Omental fat pad (tissue), 4 donors: ENCODE results near the gene ZNF747. TPM values are rescaled to one million over a fixed set of nuclear protein-coding genes. Genes with fewer than 3 reads are reported as not detected.
A peak's percentile ranks its signal among the peaks of the same experiment; 100 is the strongest.
"Not testable (repeated sequence)": the region's sequence is repeated elsewhere in the genome, so short reads cannot be mapped to it uniquely, and the experiment has no call there.

Source experiments
- ATAC-seq: fragments of 150-250 bp; one replicate; pipeline ENCODE4 v1.9.1; 2016; ENCODE audit warnings: mild to moderate bottlenecking, moderate library complexity; ENCODE audit not compliant: low FRiP score
- DNase-seq: peaks from one replicate; pipeline ENCODE4 v3.0.0-alpha.2; 2019; ENCODE audit warnings: low spot score
- total RNA-seq, 4 donors: library from RNA; depleted of rRNA; stranded (reverse); fragments of >200 nt; gene quantifications; one replicate each; pipeline ENCODE4 v1.1.0, GENCODE V29; 2016
- TF ChIP-seq, protein P1 (sequence below), 3 donors: fragments of 450-650 bp; IDR thresholded peaks; one replicate each; pipeline ENCODE4 v1.5.1; 2016 to 2017; ENCODE audit warnings: antibody characterized with exemption in 3 of 3, mild to moderate bottlenecking in 3 of 3, moderate library complexity in 2 of 3

Gene ZNF747
- total RNA-seq, 4 donors from 2014 or later, result 7.7 to 12.1 (median 10.4) TPM

DNA sequence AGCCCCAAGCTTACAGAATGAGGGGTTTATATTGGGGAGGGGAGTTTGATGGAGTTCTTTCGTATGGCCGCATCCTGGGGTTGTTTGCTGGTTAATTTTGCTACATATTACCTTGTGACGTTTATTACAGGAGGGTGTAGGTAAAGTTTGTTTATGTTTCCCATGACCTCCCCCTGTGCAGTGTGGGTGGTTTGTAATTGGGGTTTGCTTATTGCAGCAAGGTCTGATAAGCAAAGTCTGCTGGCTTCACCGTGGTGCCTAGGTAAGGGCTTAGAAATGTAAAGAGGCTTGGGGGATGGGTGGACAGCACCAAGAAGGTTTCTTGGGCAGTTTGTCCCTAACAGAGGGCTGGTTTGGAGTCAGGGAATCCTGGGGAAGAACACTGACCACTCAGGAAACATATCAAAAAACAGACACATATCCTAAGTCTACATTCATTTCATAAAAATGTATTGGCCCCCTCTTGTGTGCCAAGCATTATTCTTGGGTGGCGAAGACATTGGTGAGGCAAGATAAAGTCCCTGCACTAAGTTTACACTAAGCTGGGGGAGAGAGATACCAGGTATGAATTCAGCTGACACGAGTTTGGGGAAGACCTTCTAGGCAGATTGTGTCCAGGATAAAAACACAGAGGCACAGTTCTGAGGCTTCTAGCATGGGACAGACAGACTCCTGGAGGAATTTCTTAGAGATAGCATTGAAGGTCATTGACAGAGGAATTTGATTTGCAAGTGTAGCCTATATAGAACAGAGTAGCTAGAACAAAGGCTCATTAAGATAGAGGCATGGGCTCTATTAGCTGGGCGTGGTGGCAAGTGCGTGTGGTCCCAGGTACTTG is 14.0 kb upstream of the ZNF747 start:
- DNase-seq (no peak), ATAC-seq (no peak)

DNA sequence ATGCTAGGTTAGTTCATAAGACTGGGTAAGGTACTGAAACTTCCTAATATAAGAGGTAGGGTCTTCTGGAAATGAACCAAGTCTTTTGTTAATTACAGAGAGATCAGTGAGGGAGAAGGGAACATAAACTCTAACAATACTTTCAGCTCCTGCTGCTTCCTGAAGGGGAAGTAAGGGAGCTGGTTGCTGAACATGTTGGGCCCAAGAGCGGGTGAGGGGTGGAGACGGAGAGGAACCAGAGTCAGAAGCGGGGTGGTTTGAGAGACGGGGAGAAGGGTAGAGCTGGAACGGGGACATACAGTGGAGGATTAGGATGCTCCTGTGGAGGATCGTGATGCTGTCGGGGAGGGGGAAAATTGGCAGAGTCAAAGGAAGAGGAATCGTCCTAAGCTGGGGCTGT is 11.5 kb upstream of the ZNF747 start:
- no peak for DNase-seq
- TF ChIP-seq, protein P1, sequence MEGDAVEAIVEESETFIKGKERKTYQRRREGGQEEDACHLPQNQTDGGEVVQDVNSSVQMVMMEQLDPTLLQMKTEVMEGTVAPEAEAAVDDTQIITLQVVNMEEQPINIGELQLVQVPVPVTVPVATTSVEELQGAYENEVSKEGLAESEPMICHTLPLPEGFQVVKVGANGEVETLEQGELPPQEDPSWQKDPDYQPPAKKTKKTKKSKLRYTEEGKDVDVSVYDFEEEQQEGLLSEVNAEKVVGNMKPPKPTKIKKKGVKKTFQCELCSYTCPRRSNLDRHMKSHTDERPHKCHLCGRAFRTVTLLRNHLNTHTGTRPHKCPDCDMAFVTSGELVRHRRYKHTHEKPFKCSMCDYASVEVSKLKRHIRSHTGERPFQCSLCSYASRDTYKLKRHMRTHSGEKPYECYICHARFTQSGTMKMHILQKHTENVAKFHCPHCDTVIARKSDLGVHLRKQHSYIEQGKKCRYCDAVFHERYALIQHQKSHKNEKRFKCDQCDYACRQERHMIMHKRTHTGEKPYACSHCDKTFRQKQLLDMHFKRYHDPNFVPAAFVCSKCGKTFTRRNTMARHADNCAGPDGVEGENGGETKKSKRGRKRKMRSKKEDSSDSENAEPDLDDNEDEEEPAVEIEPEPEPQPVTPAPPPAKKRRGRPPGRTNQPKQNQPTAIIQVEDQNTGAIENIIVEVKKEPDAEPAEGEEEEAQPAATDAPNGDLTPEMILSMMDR (IDR thresholded peaks at IDR 0.05), result no peak
- ATAC-seq, result no peak

More for the DNA sequence above, 14.0 kb upstream of the ZNF747 start:
- TF ChIP-seq, protein P1 (IDR thresholded peaks at IDR 0.05), result no peak

DNA sequence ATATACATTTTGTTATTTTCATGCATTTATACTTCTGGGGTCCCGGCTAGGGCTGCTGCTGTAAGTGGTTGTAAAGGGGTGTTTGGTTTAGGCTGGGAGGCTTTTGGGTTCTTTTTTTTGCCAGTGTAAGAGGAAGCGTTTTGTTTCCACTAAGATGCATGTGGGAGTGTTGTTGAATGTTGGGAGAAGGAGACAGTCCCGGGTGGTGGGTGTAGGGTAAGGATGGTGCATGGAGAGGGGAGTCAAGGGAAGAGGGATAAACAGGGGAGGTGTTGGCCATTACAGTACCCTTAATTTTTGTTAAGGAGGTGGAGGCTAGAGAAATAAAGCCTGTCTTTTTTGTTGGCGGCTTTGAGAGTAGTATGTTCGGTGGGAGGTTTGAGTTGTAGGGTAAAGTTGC is 8.4 kb upstream of the ZNF747 start:
- ATAC-seq (no peak), DNase-seq (no peak)
- TF ChIP-seq, protein P1 (IDR thresholded peaks at IDR 0.05), result no peak

DNA sequence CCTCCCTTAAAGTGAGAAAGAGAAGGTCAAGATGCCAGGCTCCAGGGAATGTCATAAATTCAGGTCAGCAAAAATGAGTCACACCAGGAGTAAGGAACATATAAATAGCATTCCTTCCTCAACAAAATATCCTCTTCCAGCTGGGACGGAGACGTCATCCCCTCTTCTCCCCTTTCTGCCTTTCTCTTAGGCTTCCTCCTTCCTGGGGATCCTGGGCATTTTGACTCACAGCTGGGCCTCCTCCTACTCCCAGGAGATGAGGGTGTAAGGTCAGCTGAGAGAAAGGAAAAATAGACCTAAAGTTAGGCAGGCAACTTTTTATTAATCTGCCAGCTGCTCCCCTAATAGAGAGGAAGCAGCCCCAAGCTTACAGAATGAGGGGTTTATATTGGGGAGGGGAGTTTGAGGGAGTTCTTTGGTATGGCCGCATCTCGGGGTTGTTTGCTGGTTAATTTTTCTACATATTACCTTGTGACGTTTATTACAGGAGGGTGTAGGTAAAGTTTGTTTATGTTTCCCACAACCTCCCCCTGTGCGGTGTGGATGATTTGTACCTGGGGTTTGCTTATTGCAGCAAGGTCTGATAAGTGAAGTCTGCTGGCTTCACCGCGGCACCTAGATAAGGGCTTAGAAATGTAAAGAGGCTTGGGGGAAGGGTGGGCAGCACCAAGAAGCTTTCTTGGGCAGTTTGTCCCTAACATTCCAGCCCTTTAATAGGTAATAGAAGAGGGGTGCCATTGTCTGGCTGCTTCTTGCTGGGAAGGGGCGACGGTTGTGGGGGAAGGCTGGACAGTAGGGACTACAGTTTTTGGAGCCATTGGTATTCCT is 7.1 kb upstream of the ZNF747 start:
- DNase-seq (no peak), ATAC-seq (peak; percentile 59)
- TF ChIP-seq, protein P1 (IDR thresholded peaks at IDR 0.05), result no peak

DNA sequence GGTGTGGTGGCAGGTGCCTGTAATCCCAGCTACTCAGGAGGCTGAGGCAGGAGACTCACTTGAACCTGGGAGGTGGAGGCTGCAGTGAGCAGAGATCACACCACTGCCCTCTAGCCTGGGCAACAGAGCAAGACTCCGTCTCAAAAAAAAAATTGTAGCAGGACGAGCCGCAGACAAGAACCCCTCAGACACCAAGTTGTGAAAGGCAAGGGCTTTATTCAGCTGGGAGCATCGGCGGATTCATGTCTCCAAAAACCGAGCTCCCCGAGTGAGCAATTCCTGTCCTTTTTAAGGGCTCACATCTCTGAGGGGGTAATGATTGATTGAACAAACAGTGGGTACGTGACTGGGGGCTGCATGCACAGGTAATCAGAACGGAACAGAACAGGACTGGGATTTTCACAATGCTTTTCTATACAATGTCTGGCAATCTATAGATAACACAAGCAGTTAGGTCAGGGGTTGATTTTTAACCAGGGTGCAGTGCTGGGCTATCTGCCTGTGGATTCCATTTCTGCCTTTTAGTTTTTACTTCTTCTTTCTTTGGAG is 6.3 kb upstream of the ZNF747 start:
- not testable (repeated sequence) for DNase-seq, ATAC-seq

DNA sequence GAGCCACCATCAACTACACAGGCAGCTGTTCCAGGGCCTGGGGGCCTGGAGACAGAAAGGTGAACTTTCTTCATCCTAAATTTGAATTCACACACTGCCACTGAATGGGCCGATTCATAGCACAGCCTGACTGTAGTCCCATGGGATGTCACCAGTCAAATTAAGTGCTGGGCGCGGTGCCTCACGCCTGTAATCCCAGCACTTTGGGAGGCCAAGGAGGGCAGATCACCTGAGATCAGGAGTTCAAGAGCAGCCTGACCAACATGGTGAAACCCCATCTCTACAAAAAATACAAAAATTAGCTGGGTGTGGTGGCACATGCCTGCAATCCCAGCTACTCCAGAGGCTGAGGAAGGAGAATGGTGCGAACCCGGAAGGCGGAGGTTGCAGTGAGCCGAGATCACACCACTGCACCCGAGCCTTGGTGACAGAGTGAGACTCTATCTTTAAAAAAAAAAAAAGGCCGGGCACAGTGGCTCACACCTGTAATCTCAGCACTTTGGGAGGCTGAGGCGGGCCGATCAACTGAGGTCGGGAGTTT is 5.4 kb upstream of the ZNF747 start:
- DNase-seq, ATAC-seq: not testable (repeated sequence)

DNA sequence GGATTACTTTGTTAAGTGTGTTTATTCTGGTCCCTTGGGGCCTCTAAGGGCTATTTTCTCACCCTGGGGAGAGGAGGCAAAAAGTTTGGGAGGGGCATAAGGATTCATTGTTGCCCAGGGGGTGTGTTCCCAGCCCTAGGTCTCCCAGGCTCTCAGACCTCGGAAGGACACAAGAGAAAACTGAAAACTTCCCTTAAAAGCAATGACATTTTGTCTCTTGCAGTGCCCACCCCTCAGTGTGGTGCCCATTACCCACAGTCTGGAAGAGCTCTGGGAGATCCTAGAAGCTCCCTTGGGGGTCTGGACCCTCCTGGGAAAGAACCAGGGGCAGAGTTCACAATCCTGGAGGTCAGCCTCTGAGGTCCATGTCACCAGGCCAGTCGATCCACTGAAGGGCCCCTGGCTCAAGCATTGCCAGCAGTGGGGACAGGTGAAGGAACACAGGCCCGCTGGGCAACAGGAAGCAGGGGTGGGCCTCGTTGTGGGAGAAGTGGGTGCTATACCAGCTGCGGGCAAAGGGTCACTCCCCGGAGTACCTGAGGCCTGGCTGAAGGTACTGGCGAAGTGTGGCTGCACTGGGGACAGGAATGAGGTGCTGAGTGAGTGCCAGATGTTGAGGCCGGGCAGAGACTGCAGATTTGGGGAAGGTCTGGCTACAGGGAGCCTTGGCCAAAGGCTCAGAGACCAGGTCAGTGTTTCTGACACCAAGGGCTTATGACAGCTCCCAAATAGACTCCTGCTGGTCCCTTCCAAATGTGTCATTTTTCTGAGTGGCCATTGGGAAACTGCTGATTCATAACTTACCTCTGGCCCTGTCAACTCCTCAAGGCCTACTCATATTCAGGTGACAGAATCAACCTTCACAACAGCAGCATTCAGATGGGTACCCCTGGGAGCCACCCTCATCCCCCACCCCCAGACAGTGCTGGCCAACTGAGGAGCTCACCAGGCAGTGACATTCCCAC is 4.6 kb upstream of the ZNF747 start:
- TF ChIP-seq, protein P1 (IDR thresholded peaks at IDR 0.05), result no peak
- DNase-seq (no peak), ATAC-seq (no peak)

DNA sequence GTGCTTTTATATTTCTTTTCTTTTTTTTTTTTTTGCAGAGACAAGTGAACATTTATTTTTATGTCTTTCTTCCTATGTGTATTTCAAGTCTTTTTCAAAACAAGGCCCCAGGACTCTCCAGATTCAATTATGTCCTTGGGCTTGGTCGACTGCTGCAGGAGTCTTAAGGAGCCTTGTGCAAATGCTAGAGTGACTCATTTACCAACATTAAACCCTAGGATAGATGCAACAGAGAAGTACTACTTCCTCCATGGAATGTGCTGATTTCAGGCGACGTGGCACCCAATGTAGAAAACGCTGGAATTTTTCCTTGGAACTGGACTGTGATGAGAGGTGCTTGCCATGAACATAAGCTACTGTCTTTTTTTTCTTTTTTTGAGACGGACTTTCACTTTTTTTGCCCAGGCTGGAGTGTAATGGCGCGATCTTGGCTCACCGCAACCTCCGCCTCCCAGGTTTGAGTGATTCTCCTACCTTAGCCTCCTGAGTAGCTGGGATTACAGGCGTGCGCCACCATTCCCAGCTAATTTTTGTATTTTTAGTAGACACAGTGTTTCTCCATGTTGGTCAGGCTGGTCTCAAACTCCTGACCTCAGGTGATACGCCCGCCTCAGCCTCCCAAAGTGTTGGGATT is 1.9 kb upstream of the ZNF747 start:
- not testable (repeated sequence) for DNase-seq, ATAC-seq
